ENCODE data around the gene AAK1.

GRCh38 chr2:69554568-69554967, 89.0 kb downstream of the AAK1 start:
- TF ChIP-seq GPN1 (CRISPR knock-in tag; IDR thresholded peaks at IDR 0.05; ENCODE audit: borderline replicate concordance) (no peak), RFX5 (IDR thresholded peaks at IDR 0.05; ENCODE audit: low read depth, low read length) (no peak), NFYB (CRISPR knock-in tag; IDR thresholded peaks at IDR 0.05) (no peak), ZNF260 (CRISPR knock-in tag; IDR thresholded peaks at IDR 0.05; ENCODE audit: borderline replicate concordance, low read depth) (no peak), CHD4 (IDR thresholded peaks at IDR 0.05; ENCODE audit: borderline replicate concordance, low read length) (no peak), KDM1A (CRISPR knock-in tag; IDR thresholded peaks at IDR 0.05) (no peak), RBM39 (IDR thresholded peaks at IDR 0.05; ENCODE audit: low read depth, low read length, poor library complexity, severe bottlenecking) (no peak), ZNF317 (CRISPR knock-in tag; IDR thresholded peaks at IDR 0.05) (no peak), RELA (CRISPR knock-in tag; IDR thresholded peaks at IDR 0.05) (no peak), THAP8 (CRISPR knock-in tag; IDR thresholded peaks at IDR 0.05; ENCODE audit: borderline replicate concordance) (no peak), MXI1 (IDR thresholded peaks at IDR 0.05; ENCODE audit: borderline replicate concordance, low read depth, low read length) (no peak), ZNF24 (IDR thresholded peaks at IDR 0.05) (no peak)
- TF ChIP-seq, protein P1, sequence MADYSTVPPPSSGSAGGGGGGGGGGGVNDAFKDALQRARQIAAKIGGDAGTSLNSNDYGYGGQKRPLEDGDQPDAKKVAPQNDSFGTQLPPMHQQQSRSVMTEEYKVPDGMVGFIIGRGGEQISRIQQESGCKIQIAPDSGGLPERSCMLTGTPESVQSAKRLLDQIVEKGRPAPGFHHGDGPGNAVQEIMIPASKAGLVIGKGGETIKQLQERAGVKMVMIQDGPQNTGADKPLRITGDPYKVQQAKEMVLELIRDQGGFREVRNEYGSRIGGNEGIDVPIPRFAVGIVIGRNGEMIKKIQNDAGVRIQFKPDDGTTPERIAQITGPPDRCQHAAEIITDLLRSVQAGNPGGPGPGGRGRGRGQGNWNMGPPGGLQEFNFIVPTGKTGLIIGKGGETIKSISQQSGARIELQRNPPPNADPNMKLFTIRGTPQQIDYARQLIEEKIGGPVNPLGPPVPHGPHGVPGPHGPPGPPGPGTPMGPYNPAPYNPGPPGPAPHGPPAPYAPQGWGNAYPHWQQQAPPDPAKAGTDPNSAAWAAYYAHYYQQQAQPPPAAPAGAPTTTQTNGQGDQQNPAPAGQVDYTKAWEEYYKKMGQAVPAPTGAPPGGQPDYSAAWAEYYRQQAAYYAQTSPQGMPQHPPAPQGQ (CRISPR knock-in tag; IDR thresholded peaks at IDR 0.05; ENCODE audit: borderline replicate concordance) = no peak
- TF ChIP-seq, protein P2, sequence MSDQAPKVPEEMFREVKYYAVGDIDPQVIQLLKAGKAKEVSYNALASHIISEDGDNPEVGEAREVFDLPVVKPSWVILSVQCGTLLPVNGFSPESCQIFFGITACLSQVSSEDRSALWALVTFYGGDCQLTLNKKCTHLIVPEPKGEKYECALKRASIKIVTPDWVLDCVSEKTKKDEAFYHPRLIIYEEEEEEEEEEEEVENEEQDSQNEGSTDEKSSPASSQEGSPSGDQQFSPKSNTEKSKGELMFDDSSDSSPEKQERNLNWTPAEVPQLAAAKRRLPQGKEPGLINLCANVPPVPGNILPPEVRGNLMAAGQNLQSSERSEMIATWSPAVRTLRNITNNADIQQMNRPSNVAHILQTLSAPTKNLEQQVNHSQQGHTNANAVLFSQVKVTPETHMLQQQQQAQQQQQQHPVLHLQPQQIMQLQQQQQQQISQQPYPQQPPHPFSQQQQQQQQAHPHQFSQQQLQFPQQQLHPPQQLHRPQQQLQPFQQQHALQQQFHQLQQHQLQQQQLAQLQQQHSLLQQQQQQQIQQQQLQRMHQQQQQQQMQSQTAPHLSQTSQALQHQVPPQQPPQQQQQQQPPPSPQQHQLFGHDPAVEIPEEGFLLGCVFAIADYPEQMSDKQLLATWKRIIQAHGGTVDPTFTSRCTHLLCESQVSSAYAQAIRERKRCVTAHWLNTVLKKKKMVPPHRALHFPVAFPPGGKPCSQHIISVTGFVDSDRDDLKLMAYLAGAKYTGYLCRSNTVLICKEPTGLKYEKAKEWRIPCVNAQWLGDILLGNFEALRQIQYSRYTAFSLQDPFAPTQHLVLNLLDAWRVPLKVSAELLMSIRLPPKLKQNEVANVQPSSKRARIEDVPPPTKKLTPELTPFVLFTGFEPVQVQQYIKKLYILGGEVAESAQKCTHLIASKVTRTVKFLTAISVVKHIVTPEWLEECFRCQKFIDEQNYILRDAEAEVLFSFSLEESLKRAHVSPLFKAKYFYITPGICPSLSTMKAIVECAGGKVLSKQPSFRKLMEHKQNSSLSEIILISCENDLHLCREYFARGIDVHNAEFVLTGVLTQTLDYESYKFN (CRISPR knock-in tag; conservative IDR thresholded peaks at IDR 0.05) = no peak
